Gastroesophageal sphincter (tissue), 4 donors: ENCODE results near the gene ITPKB. TPM values are rescaled to one million over a fixed set of nuclear protein-coding genes. Genes with fewer than 3 reads are reported as not detected.
A peak's percentile ranks its signal among the peaks of the same experiment; 100 is the strongest.

Source experiments
- ATAC-seq: fragments of 150-250 bp; one replicate; pipeline ENCODE4 v1.9.1; 2016; ENCODE audit warnings: mild to moderate bottlenecking, moderate library complexity
- H3K27ac ChIP-seq, 4 donors: fragments of 200-600 bp; sonication (generic) in 3 of 4; 1 replicate in 3 of 4; 2 replicates in 1 of 4; pipeline ENCODE4 v1.5.1; 2016 to 2019
- H3K27me3 ChIP-seq: fragments of 200-600 bp; sonication (generic); one replicate; pipeline ENCODE4 v1.5.1; 2019
- H3K36me3 ChIP-seq, 2 donors: fragments of 200-600 bp; sonication (generic); one replicate each; pipeline ENCODE4 v1.5.1; 2019; ENCODE audit warnings: control low read depth in 1 of 2
- H3K4me1 ChIP-seq, 3 donors: fragments of 200-600 bp; sonication (generic); 1 replicate in 2 of 3; 2 replicates in 1 of 3; pipeline ENCODE4 v1.5.1; 2016 to 2019; ENCODE audit warnings: control low read depth in 2 of 3
- H3K4me3 ChIP-seq, 2 donors: fragments of 200-600 bp; sonication (generic); one replicate each; pipeline ENCODE4 v1.5.1; 2019; ENCODE audit warnings: mild to moderate bottlenecking in 1 of 2, moderate library complexity in 1 of 2
- H3K9me3 ChIP-seq, 3 donors: fragments of 200-600 bp; sonication (generic); one replicate each; pipeline ENCODE4 v1.5.1; 2017 to 2019; ENCODE audit warnings: control low read depth in 2 of 3
- EP300 ChIP-seq: sonication (generic); formaldehyde crosslinking; IDR thresholded peaks from one replicate; pipeline ENCODE4 v1.6.1; 2017; ENCODE audit warnings: antibody characterized with exemption, mild to moderate bottlenecking
- POLR2A ChIP-seq, 2 donors: fragments of 450-650 bp; IDR thresholded peaks; one replicate each; pipeline ENCODE4 v1.6.1; 2017; ENCODE audit warnings: antibody characterized with exemption in 2 of 2, mild to moderate bottlenecking in 2 of 2, moderate library complexity in 1 of 2
- POLR2AphosphoS5 ChIP-seq: sonication (generic); formaldehyde crosslinking; IDR thresholded peaks from one replicate; pipeline ENCODE4 v1.6.1; 2017; ENCODE audit warnings: antibody characterized with exemption
- WGBS, 2 donors: methylation state at CpG; one replicate each; pipeline ENCODE4 v1.1.5; 2018; ENCODE audit warnings: low coverage in 1 of 2; 5-methylcytosine and 5-hydroxymethylcytosine counted together
- total RNA-seq, 4 donors: library from RNA; depleted of rRNA; stranded (reverse); fragments of >200 nt; gene quantifications; one replicate each; pipeline ENCODE4 v1.1.0, GENCODE V29; 2016
- TF ChIP-seq, protein P1 (sequence below), 4 experiments: fragments of 200-600 bp in 2 of 4; fragments of 450-650 bp in 2 of 4; sonication (generic) in 1 of 4; IDR thresholded peaks; one replicate each; pipeline ENCODE4 v1.5.1; 2017 to 2019; ENCODE audit warnings: antibody characterized with exemption in 4 of 4, mild to moderate bottlenecking in 2 of 4, moderate library complexity in 2 of 4

Gene ITPKB
- total RNA-seq, 4 donors from 2014 or later = 75.0 to 184 (median 94.2) TPM

DNA sequence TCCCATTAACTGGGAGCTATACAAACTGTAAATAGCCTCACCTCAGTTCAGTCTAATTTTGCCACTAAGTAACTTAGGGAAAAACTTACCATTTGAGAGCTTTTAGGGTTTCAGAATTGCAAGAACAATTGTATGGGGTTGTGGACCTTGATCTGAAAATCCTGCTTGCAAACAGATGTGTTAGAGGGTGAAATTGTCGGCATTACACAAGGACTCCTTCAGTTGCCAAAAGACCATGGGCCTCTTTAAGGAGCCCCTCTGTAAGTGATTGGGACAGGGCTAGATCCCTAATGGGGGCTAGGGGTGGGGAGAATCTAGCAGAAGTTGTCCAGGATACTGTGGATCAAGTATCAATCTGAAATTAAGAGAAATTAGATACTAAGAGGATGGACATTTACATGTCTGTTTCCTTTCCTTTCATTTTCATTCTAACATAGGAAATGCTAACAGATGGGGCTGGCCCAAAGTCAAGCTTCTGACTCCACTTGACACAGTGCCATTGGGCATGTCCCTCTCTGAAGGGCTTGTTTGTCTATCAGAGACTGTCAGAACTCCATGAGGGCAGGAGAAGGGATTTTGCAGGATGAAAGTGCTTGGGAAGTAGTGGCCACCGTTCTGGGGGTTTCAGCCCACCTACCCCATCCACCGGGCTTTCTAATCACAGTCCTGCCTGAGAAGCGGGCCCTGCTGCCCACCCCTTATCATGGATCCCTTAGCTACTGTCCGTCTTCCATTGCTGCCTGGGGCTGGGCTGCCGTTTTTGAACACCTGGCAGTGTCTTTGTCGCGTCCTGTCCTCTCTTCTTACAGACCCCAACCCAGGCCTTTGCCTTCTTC lies 135.8 kb downstream of the ITPKB start:
- peak; percentile 35 for ATAC-seq
- Histone ChIP-seq H3K4me3 (no peak overlapping the region), H3K9me3 (no peaks in the 10 kb centered on the region), H3K27ac (peak overlapping the region; percentile 14 to 80 (median 78)), H3K27me3 (no peaks in the 10 kb centered on the region), H3K36me3 (no peaks in the 10 kb centered on the region), H3K4me1 (peaks cover 0 to 54% (median 27%) of the 10 kb centered on the region in 3 donors)
- WGBS, 2 donors = 64 to 73% methylated on average over 4 to 6 of the region's 8 CpGs
- TF ChIP-seq EP300 (no peak), POLR2A (IDR thresholded peaks at IDR 0.05) (no peak), POLR2AphosphoS5 (no peak)
- TF ChIP-seq, protein P1, sequence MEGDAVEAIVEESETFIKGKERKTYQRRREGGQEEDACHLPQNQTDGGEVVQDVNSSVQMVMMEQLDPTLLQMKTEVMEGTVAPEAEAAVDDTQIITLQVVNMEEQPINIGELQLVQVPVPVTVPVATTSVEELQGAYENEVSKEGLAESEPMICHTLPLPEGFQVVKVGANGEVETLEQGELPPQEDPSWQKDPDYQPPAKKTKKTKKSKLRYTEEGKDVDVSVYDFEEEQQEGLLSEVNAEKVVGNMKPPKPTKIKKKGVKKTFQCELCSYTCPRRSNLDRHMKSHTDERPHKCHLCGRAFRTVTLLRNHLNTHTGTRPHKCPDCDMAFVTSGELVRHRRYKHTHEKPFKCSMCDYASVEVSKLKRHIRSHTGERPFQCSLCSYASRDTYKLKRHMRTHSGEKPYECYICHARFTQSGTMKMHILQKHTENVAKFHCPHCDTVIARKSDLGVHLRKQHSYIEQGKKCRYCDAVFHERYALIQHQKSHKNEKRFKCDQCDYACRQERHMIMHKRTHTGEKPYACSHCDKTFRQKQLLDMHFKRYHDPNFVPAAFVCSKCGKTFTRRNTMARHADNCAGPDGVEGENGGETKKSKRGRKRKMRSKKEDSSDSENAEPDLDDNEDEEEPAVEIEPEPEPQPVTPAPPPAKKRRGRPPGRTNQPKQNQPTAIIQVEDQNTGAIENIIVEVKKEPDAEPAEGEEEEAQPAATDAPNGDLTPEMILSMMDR (IDR thresholded peaks at IDR 0.05) = no peak

DNA sequence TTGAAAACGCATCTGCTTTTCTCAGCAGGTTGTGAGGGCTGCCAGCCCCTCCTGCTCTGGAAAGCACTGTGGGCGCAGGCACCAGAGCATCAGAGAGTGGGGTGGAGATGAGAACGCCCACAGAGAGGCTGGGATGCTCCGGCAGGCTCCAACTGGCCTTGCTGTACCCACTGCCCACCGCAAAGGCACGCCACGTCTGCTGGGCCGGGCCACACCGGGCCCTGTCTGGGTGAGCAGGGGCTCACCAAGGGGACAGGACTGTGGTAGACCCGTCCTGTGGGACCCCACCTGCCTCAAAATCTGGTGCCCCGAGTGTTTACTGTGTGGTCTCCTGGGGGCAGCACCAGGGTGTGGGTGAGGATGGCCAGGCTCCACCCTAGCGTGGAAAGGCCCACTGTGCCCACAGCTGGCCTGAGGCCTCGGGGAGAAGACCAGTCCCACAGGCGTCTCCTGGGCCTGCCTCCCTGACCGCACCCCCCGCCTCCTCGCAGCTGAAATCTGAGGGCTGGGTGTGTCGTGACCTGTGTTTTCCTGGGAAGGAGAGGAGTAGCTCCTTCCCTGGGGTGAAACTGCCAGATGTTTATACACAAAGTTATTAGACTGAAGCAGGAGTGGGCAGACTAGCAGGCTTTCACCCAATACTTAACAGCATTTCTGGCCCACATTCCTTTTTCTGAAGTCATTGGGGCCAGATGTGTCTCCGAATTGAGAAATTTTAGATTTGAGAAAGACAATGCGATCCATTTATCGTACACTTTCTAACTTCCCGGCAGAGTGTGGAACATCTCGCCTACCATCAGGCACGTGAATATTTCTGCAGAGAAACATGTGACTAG lies 136.7 kb downstream of the ITPKB start:
- H3K27ac ChIP-seq = peak overlapping the region in 3 of 4 donors; percentile 78 to 80 (median 78)
- ATAC-seq = peak; percentile 88

DNA sequence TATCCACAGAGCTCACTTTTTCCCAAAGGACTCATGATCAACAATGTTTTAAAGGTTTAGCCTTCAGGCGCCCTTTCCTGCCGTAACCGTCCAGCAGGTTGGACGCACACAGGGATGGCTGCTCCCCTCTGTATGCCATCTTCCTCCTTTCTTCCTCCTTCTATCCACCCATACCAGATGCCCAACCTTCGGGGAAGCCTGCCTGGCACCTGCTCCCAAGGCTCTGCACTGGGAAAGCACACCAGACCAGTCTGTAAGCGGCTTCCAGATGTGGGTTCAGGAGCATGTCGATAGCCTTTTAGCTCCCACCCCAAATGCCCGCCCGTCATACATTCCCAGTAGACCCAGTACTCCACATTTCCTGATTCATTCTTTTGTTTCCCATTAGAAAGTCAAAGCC lies 137.6 kb downstream of the ITPKB start:
- no peaks in the 10 kb centered on the region for H3K9me3 ChIP-seq
- no peak overlapping the region for H3K4me3 ChIP-seq
- H3K4me1 ChIP-seq = peaks cover 0 to 47% (median 27%) of the 10 kb centered on the region in 3 donors
- no peaks in the 10 kb centered on the region for H3K36me3 ChIP-seq
- TF ChIP-seq, protein P1 (IDR thresholded peaks at IDR 0.05) = no peak
- TF ChIP-seq EP300 (no peak), POLR2A (IDR thresholded peaks at IDR 0.05) (no peak), POLR2AphosphoS5 (no peak)
- H3K27ac ChIP-seq = peak overlapping the region in 2 of 4 donors; percentile 78 to 80
- WGBS, 2 donors = 93 to 98% methylated on average over 6 to 8 of the region's 9 CpGs
- no peak for ATAC-seq
- H3K27me3 ChIP-seq = no peaks in the 10 kb centered on the region

More for the DNA sequence above, 136.7 kb downstream of the ITPKB start:
- 51 to 53% methylated on average over 6 to 7 of the region's 24 CpGs for WGBS, 2 donors
- Histone ChIP-seq H3K27me3 (no peaks in the 10 kb centered on the region), H3K9me3 (no peaks in the 10 kb centered on the region), H3K36me3 (no peaks in the 10 kb centered on the region), H3K4me1 (peaks cover 0 to 54% (median 27%) of the 10 kb centered on the region in 3 donors), H3K4me3 (no peak overlapping the region)
- TF ChIP-seq, protein P1 (IDR thresholded peaks at IDR 0.05) = no peak
- TF ChIP-seq POLR2AphosphoS5 = peak; percentile 91

DNA sequence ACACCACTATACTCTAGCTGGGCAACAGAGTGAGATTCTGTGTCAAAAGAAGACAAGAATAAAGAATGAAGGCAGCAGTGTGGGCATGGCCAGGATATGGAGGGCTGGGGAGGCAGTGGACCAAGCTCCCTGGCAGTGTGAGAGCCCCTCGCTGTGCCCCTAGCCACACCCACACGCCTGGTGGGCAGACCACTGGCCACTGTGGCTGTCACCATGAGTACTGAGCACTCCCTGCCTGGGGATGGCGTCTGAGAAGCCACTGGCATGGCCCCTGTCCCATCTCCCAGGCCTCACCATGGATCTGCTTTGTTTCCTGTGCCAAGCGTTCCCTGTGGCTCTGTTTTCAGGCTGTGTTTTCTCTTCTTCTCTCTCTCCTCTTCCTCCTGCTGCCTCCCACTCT lies 138.8 kb downstream of the ITPKB start:
- ATAC-seq = no peak
- Histone ChIP-seq H3K4me3 (no peak overlapping the region), H3K27me3 (no peaks in the 10 kb centered on the region), H3K9me3 (peaks cover 0 to 7% (median 0%) of the 10 kb centered on the region in 3 donors), H3K27ac (no peak overlapping the region), H3K36me3 (no peaks in the 10 kb centered on the region), H3K4me1 (peaks cover 0 to 35% (median 27%) of the 10 kb centered on the region in 3 donors)
- 100% methylated on average over 1 to 2 of the region's 4 CpGs for WGBS, 2 donors
- TF ChIP-seq POLR2A (IDR thresholded peaks at IDR 0.05) = no peak
- TF ChIP-seq EP300 = no peak
- TF ChIP-seq, protein P1 (IDR thresholded peaks at IDR 0.05) = no peak
- TF ChIP-seq POLR2AphosphoS5 = no peak
